Endothelial cell of umbilical vein (primary cell): ENCODE data around the gene IFIT1B. TPM values are rescaled to one million over a fixed set of nuclear protein-coding genes. Genes with fewer than 3 reads are reported as not detected.
"Not testable (repeated sequence)": the region's sequence is repeated elsewhere in the genome, so short reads cannot be mapped to it uniquely, and the experiment has no call there.

Experiments
- BruUV-seq: library from RNA; stranded (reverse); fragments of 400-500 nt; replicated peaks from 2 replicates; lab custom pipeline; 2021; lab: Mats Ljungman, UMichigan
- CTCF ChIA-PET: fragments of 300-600, 350-600 bp; sonication (Branson Sonifier 250); formaldehyde crosslinking; loops from one replicate; lab custom pipeline; 2021; ENCODE audit warnings: antibody characterized with exemption, inconsistent platforms; lab: Charles Lee
- POLR2A ChIA-PET: fragments of 300-600, 350-600 bp; sonication (Branson Sonifier 250); formaldehyde crosslinking; loops from one replicate; lab custom pipeline; 2021; ENCODE audit warnings: antibody characterized with exemption, inconsistent platforms; lab: Charles Lee
- DNase-seq: peaks from one replicate; pipeline ENCODE4 v3.0.0-alpha.2; 2011; ENCODE audit warnings: low read depth, low spot score
- FAIRE-seq: peaks from 2 replicates; lab custom pipeline; 2011; peaks lifted over from hg19 to GRCh38; lab: Jason Lieb, UNC
- H2AFZ ChIP-seq: 2 replicates; pipeline ENCODE4 v1.6.0; 2012; ENCODE audit warnings: low read depth, low read length, control low read depth, inconsistent platforms
- H3K27ac ChIP-seq: 2 replicates; pipeline ENCODE4 v1.5.1; 2011; ENCODE audit warnings: low read depth, mild to moderate bottlenecking, control low read depth, low read length, moderate library complexity; ENCODE audit not compliant: insufficient read depth
- H3K27me3 ChIP-seq, 2 experiments: 2 replicates each; pipeline versions ENCODE4 v1.6.0 to v1.6.1; 2011; ENCODE audit warnings: low read length in 2 of 2, mixed read lengths in 1 of 2; ENCODE audit not compliant: control insufficient read depth in 2 of 2, insufficient read depth in 2 of 2
- H3K36me3 ChIP-seq, 2 experiments: 2 replicates in 1 of 2; 3 replicates in 1 of 2; pipeline ENCODE4 v1.5.1; 2011; ENCODE audit warnings: low read length in 2 of 2, mild to moderate bottlenecking in 1 of 2, moderate library complexity in 1 of 2; ENCODE audit not compliant: control insufficient read depth in 2 of 2, insufficient read depth in 2 of 2; ENCODE audit errors: extremely low read depth in 1 of 2
- H3K4me1 ChIP-seq: 3 replicates; pipeline ENCODE4 v1.5.1; 2011; ENCODE audit warnings: mild to moderate bottlenecking, low read length; ENCODE audit not compliant: control insufficient read depth, insufficient read depth; ENCODE audit errors: extremely low read depth
- H3K4me2 ChIP-seq: 2 replicates; pipeline ENCODE4 v1.6.1; 2011; ENCODE audit warnings: low read length, control low read depth, mixed read lengths; ENCODE audit not compliant: insufficient read depth
- H3K4me3 ChIP-seq, 3 experiments: fragments of 200-600 bp in 1 of 3; sonication (generic), shearing (Covaris generic) in 1 of 3; replicated peaks in 1 of 3; 2 replicates each; pipeline ENCODE4 v1.5.1; 2011 to 2016; ENCODE audit warnings: control low read depth in 3 of 3, low read length in 3 of 3, mild to moderate bottlenecking in 2 of 3, inconsistent platforms in 1 of 3, low read depth in 1 of 3, moderate library complexity in 1 of 3; ENCODE audit not compliant: insufficient read depth in 1 of 3
- H3K79me2 ChIP-seq: 2 replicates; pipeline ENCODE4 v1.6.0; 2012; ENCODE audit warnings: low read length, inconsistent platforms; ENCODE audit not compliant: control insufficient read depth, insufficient read depth
- H3K9ac ChIP-seq: replicated peaks from 2 replicates; pipeline ENCODE3; 2011; ENCODE audit warnings: low read length, control low read depth; ENCODE audit not compliant: insufficient read depth; ENCODE audit errors: extremely low read depth
- H3K9me1 ChIP-seq: replicated peaks from 3 replicates; pipeline ENCODE4 v1.6.0; 2011; ENCODE audit warnings: mild to moderate bottlenecking, low read length; ENCODE audit not compliant: control insufficient read depth, insufficient read depth; ENCODE audit errors: extremely low read depth
- H3K9me3 ChIP-seq: replicated peaks from 2 replicates; pipeline ENCODE4 v1.5.1; 2012; ENCODE audit warnings: low read length, inconsistent platforms; ENCODE audit not compliant: control insufficient read depth, insufficient read depth
- H4K20me1 ChIP-seq: replicated peaks from 2 replicates; pipeline ENCODE3; 2011; ENCODE audit warnings: mild to moderate bottlenecking, low read length; ENCODE audit not compliant: control insufficient read depth, insufficient read depth; ENCODE audit errors: extremely low read depth
- EZH2 ChIP-seq: IDR thresholded peaks from 2 replicates; pipeline ENCODE4 v1.6.1; 2012; ENCODE audit warnings: borderline replicate concordance, low read depth, mild to moderate bottlenecking, moderate library complexity, low read length, inconsistent platforms; ENCODE audit not compliant: severe bottlenecking
- FOS ChIP-seq: IDR thresholded peaks from 2 replicates; pipeline ENCODE4 v1.6.1; 2011; ENCODE audit warnings: mild to moderate bottlenecking, low read length, moderate library complexity, borderline replicate concordance; ENCODE audit not compliant: insufficient read depth
- GATA2 ChIP-seq: IDR thresholded peaks from 2 replicates; pipeline ENCODE4 v1.7.0; 2011; ENCODE audit warnings: low read depth, mild to moderate bottlenecking, moderate library complexity, mixed read lengths, low read length; ENCODE audit not compliant: insufficient read length, insufficient read depth
- JUN ChIP-seq: IDR thresholded peaks from 2 replicates; pipeline ENCODE4 v1.6.1; 2011; ENCODE audit warnings: borderline replicate concordance, low read depth; ENCODE audit not compliant: insufficient read length, insufficient read depth
- MYC ChIP-seq: IDR thresholded peaks from one replicate; pipeline ENCODE4 v1.6.1; 2011; ENCODE audit warnings: mild to moderate bottlenecking, low read depth, low read length
- POLR2A ChIP-seq: IDR thresholded peaks from 2 replicates; pipeline ENCODE4 v1.6.1; 2012; ENCODE audit warnings: low read depth, mild to moderate bottlenecking, control low read depth, low read length
- POLR2AphosphoS5 ChIP-seq: IDR thresholded peaks from 2 replicates; pipeline ENCODE4 v1.6.1; 2012; ENCODE audit warnings: low read depth, mild to moderate bottlenecking, control low read depth, low read length, moderate library complexity; ENCODE audit not compliant: insufficient read depth
- dilution Hi-C: fragments of 300-500 bp; cut with MboI; formaldehyde crosslinking; loops from one replicate; pipeline ENCODE4 v1.15.0; 2019; ENCODE audit warnings: low sequenced_read_pairs; ENCODE audit not compliant: extremely low pct_ligation_motif_present
- intact Hi-C: fragments of 100-400 bp; cut with micrococcal nuclease; formaldehyde crosslinking; loops from one replicate; pipeline ENCODE4 v1.10.0; 2022
- polyA plus RNA-seq, 4 experiments: library from polyadenylated mRNA; depleted of rRNA in 3 of 4; stranded (reverse) in 3 of 4; unstranded in 1 of 4; fragments of >200 nt; gene quantifications; 2 replicates each; pipeline versions ENCODE4 v1.2.1 to v1.2.3, GENCODE V29; 2011 to 2012; ENCODE audit warnings: missing spikeins in 1 of 4
- total RNA-seq: library from RNA; stranded (reverse); gene quantifications from 2 replicates; pipeline ENCODE4 v1.2.3, GENCODE V29; 2021
- TF ChIP-seq, protein P1 (sequence below), 2 donors: IDR thresholded peaks; 1 replicate in 1 of 2; 2 replicates in 1 of 2; pipeline ENCODE4 v1.5.1; 2011; ENCODE audit warnings: low read length in 2 of 2, mild to moderate bottlenecking in 2 of 2, moderate library complexity in 2 of 2, control low read depth in 1 of 2, inconsistent platforms in 1 of 2, low read depth in 1 of 2; ENCODE audit not compliant: insufficient read depth in 1 of 2; ENCODE audit errors: extremely low read depth in 1 of 2
- TF ChIP-seq, protein P2 (sequence below): IDR thresholded peaks from 2 replicates; pipeline ENCODE4 v1.6.1; 2011; ENCODE audit not compliant: insufficient read depth, insufficient read length

The IFIT1B gene
- total and polyA plus RNA-seq, 2 donors (not counting 3 experiments of a cell fraction or from before 2014, with no cell fraction given), result not detected

DNA sequence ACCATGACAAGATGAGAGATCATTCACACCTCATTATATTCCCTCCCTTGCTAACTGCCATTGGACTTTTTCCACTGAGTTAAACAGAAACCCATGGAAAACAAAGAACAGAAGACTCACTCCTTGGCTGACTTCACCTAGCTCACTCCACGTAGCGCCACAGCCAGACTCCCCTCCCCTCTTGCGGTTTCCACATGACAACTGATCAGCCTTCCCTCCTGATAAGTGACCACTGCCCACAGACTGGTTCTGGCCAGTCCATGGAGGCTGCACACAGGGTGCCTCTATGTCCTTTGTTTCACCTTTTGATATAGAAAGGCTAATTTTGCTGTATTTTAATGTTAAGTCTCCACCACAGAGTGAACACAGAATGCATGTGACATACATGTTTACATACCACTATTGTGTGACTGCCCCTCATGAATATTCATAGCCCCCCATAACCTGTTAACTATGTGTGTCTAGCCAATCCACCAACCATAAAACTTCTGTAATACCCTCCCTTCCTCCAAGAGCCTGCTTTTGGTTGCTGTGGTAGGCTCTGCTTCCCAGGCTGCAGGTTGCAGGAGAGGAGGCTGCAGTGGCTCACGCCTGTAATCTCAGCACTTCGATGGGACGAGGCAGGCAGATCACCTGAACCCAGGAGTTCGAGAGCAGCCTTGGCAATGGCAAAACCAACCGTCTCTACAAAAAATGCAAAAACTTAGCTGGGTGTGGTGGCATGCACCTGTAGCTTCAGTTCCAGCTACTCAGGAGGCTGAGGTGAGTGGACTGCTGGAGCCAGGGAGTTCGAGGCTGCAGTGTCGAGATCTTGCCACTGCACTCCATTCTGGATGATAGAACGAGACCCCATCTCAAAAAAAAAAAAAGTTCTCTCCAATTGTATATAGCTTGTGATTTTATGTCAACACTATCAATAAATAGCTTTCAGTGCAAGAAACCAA, 26.5 kb downstream of the IFIT1B start:
- Histone ChIP-seq H3K4me3 (no peak overlapping the region), H3K27ac (no peak overlapping the region), H3K27me3 (peaks cover 0 to 2% of the 10 kb centered on the region in 2 experiments), H3K4me1 (no peaks in the 10 kb centered on the region), H3K4me2 (no peak overlapping the region), H3K36me3 (no peaks in the 10 kb centered on the region), H4K20me1 (no peaks in the 10 kb centered on the region), H3K79me2 (no peaks in the 10 kb centered on the region), H3K9me3 (no peaks in the 10 kb centered on the region), H3K9ac (no peak overlapping the region), H2AFZ (no peak overlapping the region), H3K9me1 (no peaks in the 10 kb centered on the region)
- ChIA-PET CTCF (interaction anchor here (1.2 kb wide), 1 partner anchor 15 kb away, joined by 5 read pairs; no protein-coding TSS in a partner anchor), POLR2A (no interaction called here)
- FAIRE-seq, result no peak
- TF ChIP-seq, protein P1, sequence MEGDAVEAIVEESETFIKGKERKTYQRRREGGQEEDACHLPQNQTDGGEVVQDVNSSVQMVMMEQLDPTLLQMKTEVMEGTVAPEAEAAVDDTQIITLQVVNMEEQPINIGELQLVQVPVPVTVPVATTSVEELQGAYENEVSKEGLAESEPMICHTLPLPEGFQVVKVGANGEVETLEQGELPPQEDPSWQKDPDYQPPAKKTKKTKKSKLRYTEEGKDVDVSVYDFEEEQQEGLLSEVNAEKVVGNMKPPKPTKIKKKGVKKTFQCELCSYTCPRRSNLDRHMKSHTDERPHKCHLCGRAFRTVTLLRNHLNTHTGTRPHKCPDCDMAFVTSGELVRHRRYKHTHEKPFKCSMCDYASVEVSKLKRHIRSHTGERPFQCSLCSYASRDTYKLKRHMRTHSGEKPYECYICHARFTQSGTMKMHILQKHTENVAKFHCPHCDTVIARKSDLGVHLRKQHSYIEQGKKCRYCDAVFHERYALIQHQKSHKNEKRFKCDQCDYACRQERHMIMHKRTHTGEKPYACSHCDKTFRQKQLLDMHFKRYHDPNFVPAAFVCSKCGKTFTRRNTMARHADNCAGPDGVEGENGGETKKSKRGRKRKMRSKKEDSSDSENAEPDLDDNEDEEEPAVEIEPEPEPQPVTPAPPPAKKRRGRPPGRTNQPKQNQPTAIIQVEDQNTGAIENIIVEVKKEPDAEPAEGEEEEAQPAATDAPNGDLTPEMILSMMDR (IDR thresholded peaks at IDR 0.05; ENCODE audit: extremely low read depth in 1 of 2, insufficient read depth in 1 of 2, low read depth in 1 of 2, low read length in 2 of 2), result no peak
- TF ChIP-seq POLR2AphosphoS5, result no peak
- TF ChIP-seq GATA2, result no peak
- no peak for TF ChIP-seq JUN
- TF ChIP-seq, protein P2, sequence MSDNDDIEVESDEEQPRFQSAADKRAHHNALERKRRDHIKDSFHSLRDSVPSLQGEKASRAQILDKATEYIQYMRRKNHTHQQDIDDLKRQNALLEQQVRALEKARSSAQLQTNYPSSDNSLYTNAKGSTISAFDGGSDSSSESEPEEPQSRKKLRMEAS, result no peak
- no peak for TF ChIP-seq MYC
- no peak for TF ChIP-seq FOS
- no peak for TF ChIP-seq EZH2
- TF ChIP-seq POLR2A, result no peak
- no TSS peak for BruUV-seq
- intact Hi-C loops, result no loop called here
- dilution Hi-C loops, result no loop called here
- DNase-seq, result no peak

DNA sequence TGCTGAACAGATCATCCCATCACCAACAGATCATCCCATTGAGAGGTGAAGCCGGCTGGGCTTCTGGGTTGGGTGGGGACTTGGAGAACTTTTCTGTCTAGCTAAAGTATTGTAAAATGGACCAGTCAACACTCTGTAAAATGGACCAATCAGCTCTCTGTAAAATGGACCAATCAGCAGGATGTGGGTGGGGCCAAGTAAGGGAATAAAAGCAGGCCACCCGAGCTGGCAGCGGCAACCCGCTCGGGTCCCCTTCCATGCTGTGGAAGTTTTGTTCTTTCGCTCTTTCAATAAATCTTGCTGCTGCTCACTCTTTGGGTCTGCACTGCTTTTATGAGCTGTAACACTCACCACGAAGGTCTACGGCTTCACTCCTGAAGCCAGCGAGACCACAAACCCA, 28.3 kb downstream of the IFIT1B start:
- H3K36me3 ChIP-seq, H3K4me2 ChIP-seq, H3K27me3 ChIP-seq, H3K4me1 ChIP-seq, dilution Hi-C loops, BruUV-seq, DNase-seq, H4K20me1 ChIP-seq, H3K79me2 ChIP-seq, FAIRE-seq, H3K27ac ChIP-seq, CTCF ChIA-PET, H3K9ac ChIP-seq, H3K9me3 ChIP-seq, H2AFZ ChIP-seq, POLR2A ChIA-PET, H3K4me3 ChIP-seq, intact Hi-C loops, H3K9me1 ChIP-seq: not testable (repeated sequence)
